ENCODE results near the gene PLCB1. TPM values are rescaled to one million over a fixed set of nuclear protein-coding genes. Genes with fewer than 3 reads are reported as not detected.

The PLCB1 gene
- total RNA-seq, 1 experiment from 2014 or later: 11.3 TPM

GRCh38 chr20:8303651-8304050 is 171.6 kb downstream of the PLCB1 start (continued):
- TF ChIP-seq STAT6 (CRISPR knock-in tag; conservative IDR thresholded peaks at IDR 0.05; ENCODE audit: low read depth) (no peak), JAZF1 (CRISPR knock-in tag; IDR thresholded peaks at IDR 0.05) (no peak), ZNF671 (CRISPR knock-in tag; IDR thresholded peaks at IDR 0.05) (no peak), ZNF219 (CRISPR knock-in tag; IDR thresholded peaks at IDR 0.05; ENCODE audit: borderline replicate concordance) (no peak), ZNF138 (CRISPR knock-in tag; conservative IDR thresholded peaks at IDR 0.05) (no peak), SMAD4 (CRISPR knock-in tag; IDR thresholded peaks at IDR 0.05) (no peak), ZNF512 (CRISPR knock-in tag; IDR thresholded peaks at IDR 0.05; ENCODE audit: borderline replicate concordance) (no peak), FOXJ3 (CRISPR knock-in tag; IDR thresholded peaks at IDR 0.05; ENCODE audit: borderline replicate concordance) (no peak), CREB1 (CRISPR knock-in tag; IDR thresholded peaks at IDR 0.05) (no peak), ZNF396 (CRISPR knock-in tag; IDR thresholded peaks at IDR 0.05; ENCODE audit: borderline replicate concordance) (no peak), IRF2 (CRISPR knock-in tag; IDR thresholded peaks at IDR 0.05; ENCODE audit: borderline replicate concordance, low read depth) (no peak)

- no peak for TF ChIP-seq AR (CRISPR knock-in tag; IDR thresholded peaks at IDR 0.05)
- TF ChIP-seq SOX15 (CRISPR knock-in tag; IDR thresholded peaks at IDR 0.05): no peak
- no peak for TF ChIP-seq FOXP4 (CRISPR knock-in tag; IDR thresholded peaks at IDR 0.05)
- no peak for TF ChIP-seq ZNF425 (CRISPR knock-in tag; conservative IDR thresholded peaks at IDR 0.05)
- TF ChIP-seq ZNF423 (CRISPR knock-in tag; IDR thresholded peaks at IDR 0.05): no peak
- no peak for TF ChIP-seq ZNF263 (CRISPR knock-in tag; IDR thresholded peaks at IDR 0.05; ENCODE audit: low read depth)
- no peak for TF ChIP-seq ARID4B (CRISPR knock-in tag; IDR thresholded peaks at IDR 0.05; ENCODE audit: borderline replicate concordance)
- TF ChIP-seq ZNF138 (CRISPR knock-in tag; conservative IDR thresholded peaks at IDR 0.05): no peak
- Mint-ChIP-seq H3K27ac (no peak overlapping the region), H3K9me3 (no peaks in the 10 kb centered on the region), H3K36me3 (no peaks in the 10 kb centered on the region), H3K27me3 (ENCODE audit: low read depth) (no peaks in the 10 kb centered on the region), H3K4me3 (no peak overlapping the region), H3K4me1 (peaks cover 20% of the 10 kb centered on the region)
- ChIA-PET POLR2A (no interaction called here), CTCF (interaction anchor here (1.3 kb wide), 1 partner anchor 173 kb away, joined by 3 read pairs; the partner anchor contains the start of gene PLCB1)
- ATAC-seq (no peak), DNase-seq (ENCODE audit: low spot score) (no peak)
Measured at GRCh38 chr20:8304124-8304816, 172.2 kb downstream of the PLCB1 start.

All from WTC11 (cell line).